ENCODE results near the gene ITFG2. TPM values are rescaled to one million over a fixed set of nuclear protein-coding genes. Genes with fewer than 3 reads are reported as not detected.

Gene ITFG2
- total and polyA plus RNA-seq, 2 donors from 2014 or later, result 23.6 to 48.2 TPM

DNA sequence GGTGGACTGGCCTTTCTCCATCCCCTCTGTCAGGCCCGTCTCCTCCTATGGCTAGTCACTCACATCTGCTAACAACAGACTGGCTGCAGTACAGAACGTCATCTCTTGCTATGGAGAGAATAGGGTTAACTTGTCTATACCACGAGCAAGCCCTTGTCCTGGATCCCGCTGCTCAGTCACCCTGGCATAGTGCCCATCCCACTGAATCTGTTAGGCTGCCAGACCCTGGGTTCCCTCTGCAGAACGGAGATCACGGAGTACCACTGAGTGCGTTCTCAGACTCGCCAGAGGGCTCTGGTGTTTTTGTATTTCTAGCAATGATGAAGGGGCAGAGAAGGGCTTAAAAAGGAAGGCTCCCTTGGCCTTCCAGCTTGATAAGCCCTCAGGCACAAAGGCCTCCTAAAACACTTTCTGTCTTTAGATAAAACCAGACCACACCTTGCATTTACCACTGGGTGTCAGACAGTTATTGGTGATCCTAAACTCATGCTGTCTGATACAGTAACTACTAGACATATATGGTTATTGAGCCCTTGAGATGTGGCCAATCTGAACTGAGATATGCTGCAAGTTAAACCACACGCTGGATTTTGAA, 28.7 kb downstream of the ITFG2 start:
- TF ChIP-seq, protein P1, sequence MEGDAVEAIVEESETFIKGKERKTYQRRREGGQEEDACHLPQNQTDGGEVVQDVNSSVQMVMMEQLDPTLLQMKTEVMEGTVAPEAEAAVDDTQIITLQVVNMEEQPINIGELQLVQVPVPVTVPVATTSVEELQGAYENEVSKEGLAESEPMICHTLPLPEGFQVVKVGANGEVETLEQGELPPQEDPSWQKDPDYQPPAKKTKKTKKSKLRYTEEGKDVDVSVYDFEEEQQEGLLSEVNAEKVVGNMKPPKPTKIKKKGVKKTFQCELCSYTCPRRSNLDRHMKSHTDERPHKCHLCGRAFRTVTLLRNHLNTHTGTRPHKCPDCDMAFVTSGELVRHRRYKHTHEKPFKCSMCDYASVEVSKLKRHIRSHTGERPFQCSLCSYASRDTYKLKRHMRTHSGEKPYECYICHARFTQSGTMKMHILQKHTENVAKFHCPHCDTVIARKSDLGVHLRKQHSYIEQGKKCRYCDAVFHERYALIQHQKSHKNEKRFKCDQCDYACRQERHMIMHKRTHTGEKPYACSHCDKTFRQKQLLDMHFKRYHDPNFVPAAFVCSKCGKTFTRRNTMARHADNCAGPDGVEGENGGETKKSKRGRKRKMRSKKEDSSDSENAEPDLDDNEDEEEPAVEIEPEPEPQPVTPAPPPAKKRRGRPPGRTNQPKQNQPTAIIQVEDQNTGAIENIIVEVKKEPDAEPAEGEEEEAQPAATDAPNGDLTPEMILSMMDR (IDR thresholded peaks at IDR 0.05; ENCODE audit: borderline replicate concordance, extremely low read depth, insufficient read depth), result no peak
- H3K36me3 ChIP-seq (ENCODE audit: control insufficient read depth in 2 of 3, insufficient read depth in 3 of 3, low read length in 3 of 3), result peaks cover 0 to 6% (median 0%) of the 10 kb centered on the region in 3 donors
- FAIRE-seq (no peak), DNase-seq (no peak)
- no peaks in the 10 kb centered on the region for H3K9me3 ChIP-seq (ENCODE audit: control insufficient read depth in 2 of 3, insufficient read depth in 1 of 3, low read length in 3 of 3)
- H3K4me3 ChIP-seq (ENCODE audit: low read length in 3 of 3), result no peak overlapping the region
- no peak overlapping the region for H3K9ac ChIP-seq (ENCODE audit: low read length in 3 of 3)
- H3K4me1 ChIP-seq (ENCODE audit: control insufficient read depth in 2 of 3, insufficient read depth in 2 of 3, low read depth in 1 of 3, low read length in 3 of 3), result peaks cover 0 to 14% (median 0%) of the 10 kb centered on the region in 3 donors
- H3K27ac ChIP-seq (ENCODE audit: low read depth in 2 of 2, low read length in 2 of 2), result no peak overlapping the region
- intact Hi-C loops (cut with DNase I), result no loop called here
- H3K27me3 ChIP-seq (ENCODE audit: control insufficient read depth, insufficient read depth, low read length), result no peaks in the 10 kb centered on the region

DNA sequence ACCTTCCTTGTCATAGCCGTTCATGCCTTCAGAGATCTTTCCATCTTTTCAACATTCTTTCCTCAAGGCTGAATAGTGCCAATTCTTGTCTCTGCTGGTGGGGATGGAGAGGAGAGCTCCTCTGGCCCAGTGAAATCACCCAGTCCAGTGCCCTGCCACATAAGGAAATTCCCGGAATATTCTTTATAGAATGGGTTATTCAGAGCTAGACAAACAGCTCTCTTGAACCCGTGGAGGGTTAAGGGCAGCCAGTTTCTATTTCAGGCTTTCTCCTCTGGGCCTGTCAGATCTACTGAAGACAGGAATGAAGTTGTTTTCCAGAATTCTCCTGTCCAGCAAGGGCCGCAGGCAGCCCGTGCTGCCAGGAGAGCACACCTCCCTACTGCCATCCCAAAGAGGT, 30.5 kb downstream of the ITFG2 start:
- TF ChIP-seq, protein P1 (IDR thresholded peaks at IDR 0.05; ENCODE audit: borderline replicate concordance, extremely low read depth, insufficient read depth), result no peak
- Histone ChIP-seq H3K9ac (ENCODE audit: low read length in 3 of 3) (no peak overlapping the region), H3K27ac (ENCODE audit: low read depth in 2 of 2, low read length in 2 of 2) (peak overlapping the region; percentile 20 to 32), H3K4me3 (ENCODE audit: low read length in 3 of 3) (no peak overlapping the region), H3K9me3 (ENCODE audit: control insufficient read depth in 2 of 3, insufficient read depth in 1 of 3, low read length in 3 of 3) (no peaks in the 10 kb centered on the region), H3K4me1 (ENCODE audit: control insufficient read depth in 2 of 3, insufficient read depth in 2 of 3, low read depth in 1 of 3, low read length in 3 of 3) (peaks cover 0 to 14% (median 0%) of the 10 kb centered on the region in 3 donors), H3K36me3 (ENCODE audit: control insufficient read depth in 2 of 3, insufficient read depth in 3 of 3, low read length in 3 of 3) (peaks cover 0 to 6% (median 0%) of the 10 kb centered on the region in 3 donors), H3K27me3 (ENCODE audit: control insufficient read depth, insufficient read depth, low read length) (no peaks in the 10 kb centered on the region)
- intact Hi-C loops (cut with DNase I), result no loop called here
- no peak for FAIRE-seq
- no peak for DNase-seq

DNA sequence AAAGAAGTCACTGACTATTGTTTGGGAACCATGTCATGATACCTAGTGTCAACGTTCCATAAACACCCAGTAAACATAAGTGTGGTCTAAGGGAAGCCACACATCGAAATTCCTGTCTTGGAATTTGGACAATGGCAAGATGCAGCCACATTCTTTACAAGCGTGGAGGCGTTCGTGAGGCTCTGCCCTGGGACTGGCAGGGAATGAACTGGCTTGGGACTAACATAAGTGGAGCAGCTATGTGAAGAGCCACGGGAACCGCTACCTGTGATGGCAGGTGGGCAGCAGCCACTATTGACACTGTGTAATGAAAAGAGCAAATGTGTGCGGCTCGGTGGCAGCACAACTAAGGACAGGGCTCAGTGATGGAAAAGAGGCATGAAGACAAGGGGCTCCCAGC, 32.3 kb downstream of the ITFG2 start:
- intact Hi-C loops (cut with DNase I), result no loop called here
- DNase-seq (no peak), FAIRE-seq (no peak)
- Histone ChIP-seq H3K4me3 (ENCODE audit: low read length in 3 of 3) (no peak overlapping the region), H3K9me3 (ENCODE audit: control insufficient read depth in 2 of 3, insufficient read depth in 1 of 3, low read length in 3 of 3) (no peaks in the 10 kb centered on the region), H3K27me3 (ENCODE audit: control insufficient read depth, insufficient read depth, low read length) (no peaks in the 10 kb centered on the region), H3K9ac (ENCODE audit: low read length in 3 of 3) (no peak overlapping the region), H3K4me1 (ENCODE audit: control insufficient read depth in 2 of 3, insufficient read depth in 2 of 3, low read depth in 1 of 3, low read length in 3 of 3) (peaks cover 0 to 19% (median 6%) of the 10 kb centered on the region in 3 donors), H3K36me3 (ENCODE audit: control insufficient read depth in 2 of 3, insufficient read depth in 3 of 3, low read length in 3 of 3) (peaks cover 0 to 6% (median 0%) of the 10 kb centered on the region in 3 donors), H3K27ac (ENCODE audit: low read depth in 2 of 2, low read length in 2 of 2) (peak overlapping the region in 1 of 2 donors; percentile 33)
- TF ChIP-seq, protein P1 (IDR thresholded peaks at IDR 0.05; ENCODE audit: borderline replicate concordance, extremely low read depth, insufficient read depth), result no peak

All from kidney (tissue), 14 donors.